ENCODE results near the gene PDZK1.
"Not testable (repeated sequence)": the region's sequence is repeated elsewhere in the genome, so short reads cannot be mapped to it uniquely, and the experiment has no call there.

Gene PDZK1

GRCh38 chr1:145710291-145711027, 3.3 kb upstream of the PDZK1 start:
- DNase-seq: no peak

- peak in 1 of 2 donors; percentile 3 for DNase-seq
Measured at GRCh38 chr1:145708063-145708462, 895 bp upstream of the PDZK1 start.

- DNase-seq: no peak
Measured at GRCh38 chr1:145706086-145706664, 993 bp downstream of the PDZK1 start.

GRCh38 chr1:145705622-145706021, 1.5 kb downstream of the PDZK1 start:
- no peak for DNase-seq

- no peak for DNase-seq
Measured at GRCh38 chr1:145702826-145703225, 4.3 kb downstream of the PDZK1 start.

DNA sequence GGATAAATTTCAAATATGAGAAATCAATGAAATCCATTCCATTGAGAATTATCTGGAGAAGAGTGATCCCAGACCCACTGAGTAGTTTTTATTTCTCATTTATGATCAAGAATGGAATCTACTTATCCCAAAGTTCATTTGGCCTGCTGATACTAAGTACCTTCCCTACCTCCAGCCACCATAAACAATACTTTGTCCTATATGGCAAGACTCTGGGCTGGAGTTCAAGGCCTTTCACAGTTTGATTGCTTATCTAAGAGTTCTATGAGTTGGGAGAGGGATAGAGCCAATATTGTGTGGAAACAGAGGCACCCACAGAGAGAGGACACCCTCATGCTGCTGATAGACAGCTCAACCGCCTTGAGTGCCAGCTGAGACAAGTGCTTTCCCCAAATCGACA, 5.1 kb downstream of the PDZK1 start:
- DNase-seq: no peak

DNA sequence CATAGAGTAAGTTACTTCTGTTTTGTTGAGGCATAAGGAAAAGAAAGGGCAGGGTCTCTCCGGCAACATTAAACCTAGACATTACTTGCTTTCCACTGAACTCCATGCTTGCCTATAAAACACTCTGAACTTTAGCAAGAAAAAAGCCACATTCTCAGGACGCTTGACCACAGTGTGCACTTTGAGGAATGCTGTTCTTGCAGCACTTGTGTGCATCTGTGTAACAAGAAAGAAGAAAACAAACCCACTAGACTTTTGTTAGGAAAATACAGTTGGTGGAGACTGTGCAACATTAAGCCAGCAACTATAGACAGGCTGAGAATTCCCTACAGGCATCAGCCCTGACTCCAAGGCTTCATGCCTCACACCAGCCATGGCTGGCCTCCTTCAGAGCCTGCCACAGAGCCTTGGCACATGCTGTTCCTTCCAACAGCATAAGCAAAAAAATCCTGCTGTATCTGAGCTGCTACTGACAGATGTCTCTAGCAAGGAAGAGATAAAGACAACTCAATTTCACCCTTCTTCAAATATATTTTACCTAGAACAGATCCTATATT, 5.8 kb downstream of the PDZK1 start:
- no peak for DNase-seq

DNA sequence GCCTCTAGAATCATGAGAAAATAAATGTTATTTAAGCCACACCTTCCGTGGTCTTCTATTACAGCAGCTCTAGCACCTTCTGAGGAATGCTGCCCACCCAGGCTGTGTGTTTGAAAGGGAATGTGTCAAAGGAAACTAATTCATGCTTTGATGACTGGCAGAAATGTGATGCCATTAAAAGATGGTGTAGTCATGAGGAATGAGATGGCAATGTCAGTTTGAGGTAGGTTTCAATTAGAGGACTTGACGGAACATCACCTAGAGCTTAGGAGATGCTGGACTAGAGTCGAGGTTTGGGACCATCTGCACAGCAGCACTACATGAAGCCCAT, 10.6 kb downstream of the PDZK1 start:
- DNase-seq: no peak

DNA sequence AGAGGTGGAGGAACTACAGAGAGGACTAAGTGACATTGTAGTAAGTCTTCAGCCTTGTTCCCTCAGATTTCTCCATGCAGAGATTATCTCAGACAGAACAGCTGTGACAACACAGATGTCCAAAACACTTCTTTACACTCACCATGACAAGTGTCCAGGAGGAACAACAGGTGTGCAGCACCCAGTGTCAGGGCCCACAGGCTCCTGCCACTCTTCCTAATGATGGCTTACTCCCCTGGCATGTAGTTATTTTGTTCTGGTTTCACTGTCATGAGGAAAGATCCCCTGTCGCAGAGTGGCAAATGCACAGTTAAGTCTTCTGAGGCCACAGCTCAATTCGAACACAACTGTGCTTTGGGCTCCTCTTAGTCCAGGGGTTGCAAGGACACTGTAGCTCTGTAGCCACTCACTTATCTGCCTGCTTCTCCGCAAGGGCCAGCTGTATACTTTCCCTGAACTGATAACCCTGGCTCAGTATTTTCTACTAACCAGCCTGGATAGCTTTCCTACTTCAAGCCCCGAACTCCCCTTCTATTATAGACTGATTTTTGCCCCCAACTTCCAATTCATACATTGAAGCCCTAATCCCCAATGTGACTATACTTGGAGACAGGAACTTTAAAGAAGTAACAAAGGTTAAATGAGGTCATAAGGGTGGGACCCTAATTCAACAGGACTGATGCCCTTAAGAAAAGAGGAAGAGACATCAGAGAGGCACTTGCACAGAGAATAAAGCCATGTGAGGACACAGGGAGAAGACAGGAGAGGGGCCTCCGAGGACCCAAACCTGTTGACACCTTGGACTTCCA, 11.1 kb downstream of the PDZK1 start:
- peak; percentile 16 to 29 for DNase-seq

DNA sequence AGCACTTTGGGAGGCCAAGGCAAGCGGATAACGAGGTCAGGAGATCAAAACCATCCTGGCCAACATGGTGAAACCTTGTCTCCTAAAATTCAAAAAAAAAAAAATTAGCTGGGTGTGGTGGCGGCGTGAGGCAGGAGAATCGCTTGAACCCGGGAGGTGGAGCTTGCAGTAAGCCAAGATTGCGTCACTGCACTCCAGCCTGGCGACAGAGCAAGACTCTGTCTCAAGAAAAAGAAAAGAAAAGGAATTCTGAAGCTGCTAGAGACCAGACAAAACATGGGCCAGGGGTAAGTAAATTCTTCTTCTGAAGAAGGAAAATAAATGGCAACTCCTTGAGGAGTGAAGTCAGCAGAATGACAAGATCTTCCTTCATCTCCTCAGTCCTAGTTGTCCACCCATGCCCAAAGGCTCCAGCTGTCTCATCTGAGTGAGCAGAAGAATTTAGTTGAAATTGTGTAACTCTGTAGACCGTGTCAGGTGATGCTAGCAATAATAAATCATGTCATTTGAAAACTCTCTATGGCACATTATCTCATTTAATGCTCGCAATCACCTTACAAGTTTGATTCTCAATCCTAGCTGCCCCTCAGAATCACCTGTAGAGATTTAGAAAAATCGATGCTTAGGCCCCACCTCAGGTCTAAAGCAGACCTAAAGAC, 14.3 kb downstream of the PDZK1 start:
- no peak for DNase-seq

DNA sequence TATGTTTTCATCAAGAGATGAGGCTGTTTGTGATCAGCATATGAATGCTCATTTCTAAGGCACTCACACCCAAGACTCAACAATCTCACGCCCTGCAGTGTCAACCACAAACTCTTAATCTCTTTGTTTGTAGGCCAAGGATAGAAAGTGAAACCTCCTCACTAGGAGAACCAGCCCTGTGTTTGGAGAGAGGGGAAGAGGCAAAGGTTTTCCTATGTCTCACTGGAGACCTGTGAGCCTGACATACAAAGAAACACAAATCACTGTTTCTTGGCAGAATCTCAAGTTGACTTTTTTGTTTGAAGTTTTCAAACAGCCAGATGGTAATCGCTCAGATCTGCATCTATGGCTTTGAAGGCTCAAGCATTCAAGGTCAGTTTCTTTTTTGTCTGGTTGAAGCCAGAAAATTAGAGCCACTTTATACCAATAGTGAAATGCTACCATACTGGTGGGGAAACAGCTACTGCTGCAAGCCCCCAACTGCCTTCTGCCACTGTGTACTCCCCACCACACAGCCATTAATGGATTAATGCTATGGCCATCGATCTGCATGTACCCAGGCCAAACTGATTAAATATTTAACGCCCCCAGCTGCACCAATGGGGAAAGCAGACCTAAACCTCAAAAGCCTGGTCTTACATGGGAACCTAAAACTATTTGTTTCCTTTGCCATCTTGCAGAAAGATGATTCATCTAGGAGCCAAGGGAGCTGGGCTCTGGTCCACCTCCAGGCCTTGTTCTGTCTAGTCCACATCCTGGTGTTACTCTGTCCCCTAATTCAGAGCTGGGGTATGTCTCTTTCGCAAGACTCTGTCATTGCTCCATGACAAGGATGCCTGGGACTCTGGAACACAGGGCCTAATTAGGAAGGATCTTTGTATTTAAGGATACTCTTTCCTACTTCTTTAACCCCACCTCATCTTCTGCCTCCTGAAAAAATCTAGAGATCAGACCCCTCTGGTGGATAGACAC, 16.3 kb downstream of the PDZK1 start:
- no peak for DNase-seq

- DNase-seq: no peak
Measured at GRCh38 chr1:145689922-145690321, 17.2 kb downstream of the PDZK1 start.

- DNase-seq: no peak
Measured at GRCh38 chr1:145688924-145689323, 18.2 kb downstream of the PDZK1 start.

DNA sequence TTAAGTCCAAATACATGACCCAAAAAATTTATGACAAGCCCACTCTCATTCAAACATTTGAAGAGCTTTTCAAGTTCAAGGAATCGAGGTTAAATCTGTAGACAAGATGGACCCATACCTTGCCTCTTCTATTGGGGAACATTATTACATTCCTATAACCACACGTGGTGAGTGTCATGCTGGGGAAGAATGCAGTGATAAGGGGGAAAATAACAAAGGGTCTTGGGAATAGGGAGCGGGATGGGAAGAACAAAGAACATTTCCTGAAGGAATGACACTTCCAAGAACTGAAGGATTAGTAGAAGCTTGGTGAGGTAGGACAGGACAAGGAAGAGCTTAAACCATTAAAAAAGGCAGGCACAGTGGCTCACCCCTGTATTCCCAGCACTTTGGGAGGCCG, 18.8 kb downstream of the PDZK1 start:
- DNase-seq: no peak

DNA sequence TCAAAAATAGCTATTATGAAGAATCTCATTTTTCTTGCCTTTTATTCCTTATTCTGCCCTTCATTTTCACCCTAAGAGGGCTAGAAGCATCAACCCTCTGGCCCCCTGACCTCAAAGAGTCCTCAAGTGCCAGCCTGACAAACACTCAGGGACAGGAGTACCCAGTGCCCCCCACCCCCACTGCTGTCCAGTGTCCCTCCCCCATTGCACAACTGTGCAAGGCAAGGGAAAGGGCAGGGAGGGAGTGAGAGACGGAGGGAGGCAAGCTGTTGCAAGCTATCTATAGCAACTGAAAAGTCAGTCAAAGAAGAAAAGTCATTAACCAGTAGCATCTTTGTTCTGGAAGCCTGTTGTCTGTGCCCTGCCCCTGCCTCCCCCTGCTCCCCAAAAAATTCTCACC, 21.1 kb downstream of the PDZK1 start:
- not testable (repeated sequence) for DNase-seq

GRCh38 chr1:145684858-145685257, 22.3 kb downstream of the PDZK1 start:
- not testable (repeated sequence) for DNase-seq

DNA sequence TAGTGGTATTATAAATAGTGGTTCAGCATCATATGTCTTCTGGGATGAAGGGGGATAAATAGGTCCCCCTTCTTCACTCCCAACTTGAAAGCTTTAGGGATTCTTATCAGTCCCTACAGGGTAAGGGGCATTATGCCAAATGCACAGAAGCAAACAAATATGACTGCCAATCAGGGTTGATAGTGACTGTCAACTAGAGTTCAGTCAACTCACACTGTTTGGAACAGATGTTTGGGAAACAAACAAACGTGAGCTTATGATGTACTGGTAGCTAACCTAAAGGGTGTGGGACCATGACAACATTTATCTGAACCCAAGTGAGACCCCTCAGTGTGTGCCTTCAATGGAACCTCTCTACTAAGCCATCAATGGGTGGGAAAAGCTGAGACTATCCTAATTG, 34.0 kb downstream of the PDZK1 start:
- not testable (repeated sequence) for DNase-seq

GRCh38 chr1:145670995-145671745, 36.0 kb downstream of the PDZK1 start:
- not testable (repeated sequence) for DNase-seq

DNA sequence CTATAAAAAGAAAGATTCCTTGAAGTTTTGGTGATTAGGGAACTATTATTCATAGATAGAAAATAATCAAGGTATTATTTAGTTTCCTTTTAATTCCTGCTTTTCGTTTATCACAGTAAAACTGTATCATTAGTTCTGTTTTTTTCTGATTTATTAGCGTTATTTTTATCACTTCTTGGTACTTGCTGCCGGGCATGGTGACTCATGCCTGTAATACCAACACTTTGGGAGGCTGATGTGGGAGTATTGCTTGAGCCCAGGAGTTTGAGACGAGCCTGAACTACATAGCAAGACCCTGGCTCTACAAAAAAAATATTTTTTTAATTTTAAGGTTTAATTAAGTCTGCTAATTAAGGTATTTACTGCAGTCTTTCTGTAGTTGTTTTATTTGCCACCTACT, 42.2 kb downstream of the PDZK1 start:
- not testable (repeated sequence) for DNase-seq

DNA sequence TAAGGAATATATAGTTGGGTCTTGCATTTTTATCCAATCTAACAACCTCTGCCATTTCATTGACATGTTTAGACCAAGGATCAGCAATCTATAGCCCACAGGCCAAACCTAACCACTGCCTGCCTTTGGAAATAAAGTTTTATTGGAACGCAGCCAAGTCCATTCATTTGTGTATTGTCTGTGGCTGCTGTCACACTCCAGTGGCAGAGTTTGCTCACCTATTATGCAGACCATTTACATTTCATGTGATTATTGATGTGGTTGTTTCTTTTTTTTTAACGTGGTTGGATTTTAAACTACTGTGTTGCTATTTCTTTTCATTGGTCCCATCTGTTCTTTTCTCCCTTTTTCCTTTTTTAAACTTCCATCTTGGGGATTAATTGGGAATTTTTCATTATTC, 44.7 kb downstream of the PDZK1 start:
- DNase-seq: not testable (repeated sequence)

Data from inflammatory macrophage treated with lipopolysaccharide for 1 hour (primary cell).